ENCODE measurements around the gene BUD13.

- TF ChIP-seq POLR2AphosphoS5 (IDR thresholded peaks at IDR 0.05; ENCODE audit: low read depth, low read length) (no peak), REST (IDR thresholded peaks at IDR 0.05; ENCODE audit: insufficient read depth in 1 of 2, low read depth in 2 of 2, low read length in 2 of 2) (no peak), SIN3A (IDR thresholded peaks at IDR 0.05; ENCODE audit: borderline replicate concordance, insufficient read depth, low read length) (no peak)
These were observed 15.7 kb upstream of the BUD13 start for GRCh38 chr11:116788534-116788933.
